Brain pericyte (primary cell): ENCODE measurements around the gene EOLA1.
"Not testable (repeated sequence)": the region's sequence is repeated elsewhere in the genome, so short reads cannot be mapped to it uniquely, and the experiment has no call there.

ENCODE experiments used
- DNase-seq: peaks from one replicate; pipeline ENCODE4 v3.0.0-alpha.2; 2012; ENCODE audit warnings: low read depth, low spot score

The EOLA1 gene

DNA sequence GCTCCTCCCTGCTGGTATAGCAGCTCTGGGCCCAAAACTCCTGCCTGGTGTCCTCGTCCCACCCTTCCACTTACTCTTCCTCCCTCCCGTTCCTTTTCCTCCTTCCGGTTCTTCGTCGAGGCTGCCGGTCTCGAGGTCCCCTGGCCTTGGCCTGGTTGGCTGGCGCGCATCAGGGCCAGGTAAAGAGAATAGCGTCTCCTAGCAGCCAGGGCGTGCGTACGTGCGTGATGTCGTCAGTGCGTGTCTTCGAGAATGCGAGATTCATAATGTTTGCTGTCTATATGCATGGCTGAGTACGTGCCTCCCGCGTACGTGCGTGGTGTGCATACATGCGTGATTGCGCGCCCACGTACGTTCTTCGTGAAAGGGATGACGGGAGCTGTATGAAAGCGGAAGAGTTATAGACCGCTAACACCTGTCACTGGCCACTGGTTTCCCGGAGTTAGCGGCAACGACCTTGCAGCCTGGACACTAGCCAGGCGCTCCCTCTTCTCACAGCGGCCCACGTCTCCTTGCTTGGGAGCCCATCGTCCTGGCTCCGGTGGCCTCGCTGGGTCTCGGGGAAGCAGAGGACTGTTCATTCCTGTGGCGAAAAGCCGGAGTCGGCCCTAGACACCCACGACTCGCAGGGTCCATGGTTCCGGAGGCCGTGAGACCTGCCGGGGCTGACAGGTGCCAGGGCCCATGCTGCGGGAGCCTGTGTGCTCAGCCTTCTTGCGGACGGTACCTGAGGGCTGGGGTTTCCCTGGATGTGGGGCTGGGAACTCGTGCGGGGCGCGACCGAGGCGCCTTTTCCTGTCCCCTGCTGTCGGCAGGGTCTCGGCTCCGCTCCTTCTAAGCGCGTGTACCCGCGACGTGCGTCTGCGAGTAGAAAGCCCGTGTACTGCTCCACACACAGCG is at the start of gene EOLA1:
Gene EOLA1, plus strand, starts transcription at position 392 of the 900 bp plus-strand sequence. CDS start 4,619 bp downstream, outside the sequence.
- peak; percentile 87 for DNase-seq

DNA sequence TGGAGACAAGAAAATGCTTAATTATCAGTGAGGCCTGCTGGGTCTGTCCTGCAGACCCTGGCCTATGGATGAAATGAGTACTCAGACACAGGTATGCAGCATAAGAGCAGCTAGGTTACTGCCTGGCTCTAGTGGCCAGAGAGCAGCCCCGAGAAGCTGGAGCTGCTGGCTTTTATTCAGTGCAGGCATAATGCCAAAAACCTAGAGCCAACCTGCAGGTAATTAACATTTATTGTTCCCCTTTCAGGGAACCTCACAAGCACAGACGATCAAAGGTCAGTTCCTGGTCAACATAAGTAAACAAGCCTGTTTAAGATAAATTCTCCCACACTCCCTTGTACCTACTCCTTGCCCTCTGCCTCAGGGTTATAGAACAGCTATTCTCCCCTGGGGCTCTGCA is 49.0 kb upstream of the EOLA1 start:
- DNase-seq: no peak

DNA sequence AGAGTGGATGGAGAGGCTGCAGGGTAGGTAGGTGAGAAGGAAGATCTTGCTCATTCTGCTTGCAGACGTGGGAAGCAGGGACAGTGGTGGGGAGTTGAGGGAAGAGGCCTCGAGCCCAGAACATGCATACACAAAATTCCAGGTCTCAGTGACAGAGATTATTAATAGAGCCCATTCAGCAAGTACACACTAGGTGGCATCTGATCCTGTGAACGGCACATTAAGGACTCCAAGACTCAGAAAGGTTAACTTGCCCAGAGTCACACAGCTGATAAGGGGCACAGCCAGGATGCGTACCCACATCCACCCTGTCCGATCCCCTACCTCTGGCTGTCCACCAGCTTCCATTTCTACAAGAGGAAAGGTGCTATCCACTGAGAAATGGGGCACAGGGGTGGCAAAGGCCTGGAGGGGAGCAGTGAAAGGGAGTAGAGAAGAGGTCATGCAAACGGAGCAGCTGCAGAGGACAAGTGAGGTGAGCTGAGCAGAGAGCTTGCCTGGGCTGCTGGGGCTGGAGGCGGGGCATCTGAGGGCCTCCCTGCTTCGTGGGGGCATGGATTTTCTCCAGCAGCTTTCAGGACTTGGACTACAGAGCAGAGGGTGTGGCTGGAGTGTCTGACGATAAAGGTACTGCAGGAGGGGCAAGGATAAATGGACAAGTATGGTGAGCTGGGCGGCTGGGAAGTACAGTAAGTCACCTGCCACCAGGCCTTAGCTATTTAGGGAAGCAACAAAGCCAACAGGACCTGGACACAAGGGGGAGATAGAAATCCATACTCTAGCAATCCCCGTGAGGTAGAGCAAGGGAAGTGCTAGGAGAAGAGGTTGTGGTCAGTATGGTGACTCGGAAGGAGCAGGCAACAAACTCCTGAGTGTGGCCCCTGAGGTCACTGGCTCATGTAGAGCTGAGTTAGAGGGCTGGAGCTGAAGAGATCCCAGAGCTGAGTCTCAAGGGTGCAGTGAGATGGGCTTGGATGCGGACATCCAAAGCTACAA is 46.9 kb upstream of the EOLA1 start:
- no peak for DNase-seq

DNA sequence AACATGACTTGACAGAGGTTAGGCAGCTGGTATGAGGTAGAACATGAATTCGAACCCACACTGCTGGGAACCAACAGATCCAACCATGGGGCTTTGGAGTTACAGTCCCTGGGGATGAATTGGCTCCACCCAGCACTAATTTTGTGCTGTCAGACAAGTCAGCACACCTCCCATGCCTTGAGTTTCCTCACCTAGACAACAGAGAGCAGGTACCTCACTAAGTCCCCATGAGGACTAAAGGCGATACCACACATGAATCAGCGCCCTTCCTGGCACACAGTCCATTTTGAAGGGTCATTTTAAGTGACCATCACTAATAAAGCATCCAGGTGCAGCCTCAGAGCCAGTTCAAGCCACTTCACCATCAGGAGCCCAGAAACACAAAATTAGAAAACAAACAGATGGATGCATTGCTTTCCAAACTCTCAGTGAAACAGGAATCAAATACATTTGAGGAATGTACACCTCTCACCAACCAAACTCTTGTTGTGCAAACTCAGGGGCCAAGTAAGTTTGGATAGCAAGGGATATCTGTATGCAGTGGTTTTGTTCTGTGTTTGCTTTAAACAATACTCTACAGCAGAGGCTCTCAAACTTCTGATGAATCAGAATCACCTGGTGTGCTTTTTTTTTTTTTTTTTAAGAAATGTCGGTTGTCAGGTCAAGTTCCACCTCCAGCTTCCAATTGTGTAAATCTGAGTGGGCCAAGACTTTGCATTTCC is 45.8 kb upstream of the EOLA1 start:
- DNase-seq: no peak

DNA sequence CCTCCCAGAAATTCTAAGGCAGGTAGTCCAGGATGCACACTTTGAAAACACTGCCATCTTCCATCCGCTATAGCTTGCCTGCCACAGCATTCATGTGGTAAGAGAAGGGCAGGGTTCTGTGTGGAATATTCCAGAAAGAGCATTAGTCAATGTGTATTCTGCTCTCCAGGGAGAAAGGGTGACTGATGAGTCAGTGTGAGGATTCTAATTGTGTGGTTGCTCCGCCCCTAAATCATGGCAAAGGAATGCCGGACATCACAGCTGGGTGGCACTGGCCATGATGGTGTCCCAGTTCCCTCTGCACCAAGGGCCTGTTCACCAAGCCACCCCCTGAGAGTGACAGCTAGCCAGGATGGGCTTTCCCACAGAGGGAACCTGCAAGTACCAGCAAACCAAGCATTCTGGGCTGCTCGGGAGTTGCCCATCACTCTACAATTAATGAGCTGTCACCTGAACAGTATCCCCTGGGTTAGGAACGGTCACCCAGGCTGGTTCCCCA is 45.2 kb upstream of the EOLA1 start:
- no peak for DNase-seq

DNA sequence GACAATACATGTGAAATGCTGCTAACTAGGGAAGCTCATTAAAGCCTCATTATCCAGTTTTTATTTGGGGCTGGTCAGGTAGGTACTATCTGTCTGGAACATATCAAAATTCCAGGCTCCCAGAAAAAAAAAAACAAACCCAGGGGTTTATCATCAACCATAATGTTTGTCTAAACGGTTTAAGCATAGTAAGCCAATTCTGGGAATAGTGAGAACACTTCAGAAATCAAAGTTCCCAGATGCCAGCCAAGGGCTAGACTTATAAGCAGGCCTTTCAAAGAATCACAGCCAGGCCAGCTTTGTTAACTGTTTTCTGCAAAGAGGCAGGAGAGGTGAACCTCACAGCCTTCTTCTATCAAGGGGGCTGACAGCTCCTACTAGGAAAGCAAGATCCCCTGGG is 43.8 kb upstream of the EOLA1 start:
- DNase-seq: no peak

DNA sequence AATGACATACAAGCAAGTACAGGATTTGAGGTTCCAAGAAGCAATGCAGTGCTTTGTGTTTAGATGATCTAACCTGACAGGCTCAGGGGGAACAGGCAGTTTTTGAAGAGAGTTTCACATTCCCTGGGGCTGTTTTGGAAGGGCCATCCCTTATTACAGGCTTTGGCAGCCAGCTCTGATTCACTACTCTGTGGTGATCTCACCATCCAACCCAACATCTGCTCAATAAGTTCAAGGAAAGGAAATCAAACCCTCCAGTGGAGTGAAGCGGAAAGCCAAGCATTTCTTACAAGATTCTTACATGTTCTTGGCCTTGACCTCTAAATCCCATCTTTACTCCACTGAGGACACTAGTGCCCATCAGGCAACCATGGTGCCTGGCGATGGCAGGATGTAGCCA is 43.2 kb upstream of the EOLA1 start:
- no peak for DNase-seq

DNA sequence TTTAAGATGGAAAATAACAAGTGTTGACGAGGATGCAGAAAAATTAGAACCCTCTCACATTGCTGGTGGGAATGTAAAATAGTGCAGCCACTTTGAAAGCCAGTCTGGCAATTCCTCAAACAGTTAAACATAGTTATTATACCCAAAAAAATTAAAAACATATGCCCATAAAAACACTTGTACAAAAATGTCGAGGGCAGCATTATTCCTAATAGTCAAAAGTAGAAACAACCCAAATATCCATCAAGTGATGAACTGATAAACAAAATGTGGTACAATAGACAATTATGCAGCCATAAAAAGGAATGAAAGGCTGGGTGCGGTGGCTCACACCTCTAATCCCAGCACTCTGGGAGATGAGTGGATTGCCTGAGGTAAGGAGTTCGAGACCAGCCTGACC is 42.0 kb upstream of the EOLA1 start:
- no peak for DNase-seq

DNA sequence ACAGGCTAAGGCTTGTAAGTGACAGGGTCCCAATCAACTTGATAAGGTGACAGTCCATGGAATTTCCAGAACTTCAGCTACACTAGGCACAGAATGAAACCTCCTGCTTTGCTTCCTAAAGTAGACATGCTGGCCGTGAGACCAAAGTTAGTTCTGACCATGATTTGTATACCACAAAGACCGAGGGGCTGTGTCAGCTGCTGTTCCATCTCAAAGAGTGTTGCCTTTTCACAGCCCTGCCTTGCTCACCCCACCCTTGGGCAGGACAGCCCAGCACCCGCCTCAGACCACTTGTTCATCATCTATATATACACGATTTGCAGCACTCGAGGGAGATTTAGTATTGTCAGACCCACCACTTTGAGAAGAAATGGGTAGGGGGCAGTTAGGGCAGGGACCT is 41.0 kb upstream of the EOLA1 start:
- no peak for DNase-seq

DNA sequence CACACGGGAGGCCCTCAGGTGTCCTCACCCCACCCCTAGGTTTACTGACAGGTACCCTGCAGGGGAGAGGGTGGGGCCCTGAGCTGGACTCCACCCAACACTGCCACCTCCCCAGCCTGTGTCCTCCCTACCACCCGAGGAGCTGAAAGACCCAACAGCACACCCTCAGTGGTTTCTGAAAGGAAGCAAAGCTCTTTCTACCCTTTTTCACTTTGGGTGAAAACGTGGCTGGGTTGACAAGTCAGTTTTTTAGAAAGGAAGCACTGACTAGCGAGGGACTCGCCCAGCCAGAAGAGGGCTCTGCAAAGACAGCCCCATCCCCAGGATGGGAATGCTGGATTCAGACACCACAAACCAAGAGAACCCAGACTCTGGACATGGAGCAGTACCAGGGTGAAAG is 37.9 kb upstream of the EOLA1 start:
- not testable (repeated sequence) for DNase-seq

DNA sequence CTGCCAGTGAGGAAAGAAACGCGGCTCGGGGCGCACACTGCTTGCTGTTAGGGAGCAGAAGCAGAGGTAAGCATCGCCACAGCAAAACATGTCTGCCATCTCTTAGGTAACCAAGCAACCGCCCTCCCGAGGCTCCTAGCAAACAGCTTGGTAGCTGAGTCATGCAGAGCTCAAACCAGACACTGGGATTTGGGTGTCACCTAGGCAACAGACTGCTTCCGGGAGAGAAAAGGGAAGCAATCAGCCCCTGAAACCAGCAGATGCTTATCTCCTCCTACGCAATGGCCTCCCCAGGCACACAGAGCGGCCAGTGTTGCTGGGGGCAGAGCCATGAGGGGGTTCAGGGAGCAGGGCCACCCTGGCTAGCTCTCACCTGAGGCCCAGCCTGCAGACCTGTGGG is 37.4 kb upstream of the EOLA1 start:
- not testable (repeated sequence) for DNase-seq

DNA sequence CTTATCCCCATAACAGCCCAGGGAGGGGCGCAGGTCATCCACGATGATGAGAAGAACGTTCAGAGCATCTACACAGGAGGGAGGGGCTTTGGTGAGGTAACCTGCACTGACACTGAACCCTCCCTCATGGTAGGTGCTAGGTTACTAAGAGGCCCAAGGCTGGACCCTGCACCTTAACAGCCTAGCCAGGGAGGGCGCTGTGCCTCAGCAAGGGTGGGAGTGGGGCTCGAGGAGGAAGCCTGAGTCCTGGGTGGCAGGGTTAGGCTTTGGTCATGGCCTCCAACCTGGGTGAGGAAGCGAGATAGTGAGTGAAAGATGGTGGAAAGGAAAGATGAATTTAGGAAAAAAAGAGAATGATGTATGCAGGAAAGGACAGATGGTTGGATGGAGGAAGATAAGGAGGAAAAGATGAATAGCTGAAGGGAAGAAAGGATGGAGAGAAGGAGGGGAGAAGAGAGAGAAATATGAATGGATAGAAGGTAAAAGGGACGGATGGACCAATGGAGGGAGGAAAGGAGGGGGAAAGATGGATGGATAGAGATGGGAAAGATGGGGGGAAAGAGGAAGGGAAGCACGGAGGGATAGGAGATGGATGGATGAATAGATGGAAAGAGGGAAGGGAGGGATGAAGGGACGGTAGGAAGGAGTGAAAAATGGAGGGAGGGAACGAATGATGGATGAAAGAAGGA is 36.4 kb upstream of the EOLA1 start:
- no peak for DNase-seq

DNA sequence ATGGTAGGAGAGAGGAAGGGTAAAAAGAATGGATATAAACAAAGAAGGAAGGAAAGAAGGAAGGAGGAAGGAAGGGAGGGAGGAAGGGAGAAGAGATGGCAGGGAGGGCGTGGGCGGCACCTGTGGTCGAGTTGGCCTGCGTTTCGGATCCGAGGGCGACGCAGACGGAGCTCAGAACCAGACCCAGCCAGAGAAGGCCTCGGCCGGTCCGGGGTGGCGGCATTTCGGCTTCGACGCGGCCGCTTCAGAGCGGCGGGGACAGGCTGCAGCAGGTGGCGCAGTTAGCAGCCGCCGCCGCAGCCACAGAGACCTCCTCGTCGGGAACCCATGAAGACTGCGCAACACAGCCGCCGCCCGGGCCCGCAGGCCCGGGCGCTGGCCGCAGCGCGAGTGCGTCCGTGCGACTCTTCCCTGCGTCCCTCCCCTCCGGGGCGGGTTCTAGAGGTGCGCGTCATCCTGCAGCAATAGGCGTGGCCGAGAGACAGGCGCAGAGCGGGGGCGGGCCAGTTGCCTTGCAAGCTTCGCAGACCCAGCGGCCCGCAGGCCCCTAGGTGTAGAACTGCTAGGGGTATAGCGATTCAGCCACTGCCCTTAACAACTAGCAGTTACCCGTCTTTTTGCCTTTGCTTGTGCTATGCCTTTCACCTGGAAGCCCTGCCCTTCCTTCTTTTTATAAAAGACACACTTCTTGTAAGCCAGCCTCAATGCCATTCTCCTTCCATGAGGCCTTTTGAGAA is 35.7 kb upstream of the EOLA1 start, which contains the start of gene IDS:
Gene IDS, minus strand, starts transcription at position 392 of the 737 bp plus-strand sequence. Its CDS starts 169 bp downstream, at position 223.
- peak; percentile 39 for DNase-seq

DNA sequence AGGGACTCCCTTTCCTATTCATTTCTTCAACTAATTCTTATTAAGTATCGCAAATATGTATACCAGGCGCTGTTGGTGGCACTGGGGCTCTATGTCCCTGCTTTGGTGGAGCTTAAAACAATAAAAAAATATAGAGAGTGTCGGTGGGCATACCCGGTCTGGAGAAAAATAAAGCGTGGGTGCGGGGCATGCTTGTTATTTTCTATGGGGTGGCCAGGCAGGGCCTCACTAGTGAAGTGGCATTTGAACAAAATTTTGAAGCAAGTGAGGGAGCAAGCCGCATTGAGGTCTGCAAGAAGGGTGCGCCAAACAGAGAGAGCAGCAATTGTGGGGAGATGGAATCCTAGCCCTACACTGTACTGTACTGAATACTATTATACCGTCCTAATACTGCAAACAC is 35.1 kb upstream of the EOLA1 start:
- no peak for DNase-seq

DNA sequence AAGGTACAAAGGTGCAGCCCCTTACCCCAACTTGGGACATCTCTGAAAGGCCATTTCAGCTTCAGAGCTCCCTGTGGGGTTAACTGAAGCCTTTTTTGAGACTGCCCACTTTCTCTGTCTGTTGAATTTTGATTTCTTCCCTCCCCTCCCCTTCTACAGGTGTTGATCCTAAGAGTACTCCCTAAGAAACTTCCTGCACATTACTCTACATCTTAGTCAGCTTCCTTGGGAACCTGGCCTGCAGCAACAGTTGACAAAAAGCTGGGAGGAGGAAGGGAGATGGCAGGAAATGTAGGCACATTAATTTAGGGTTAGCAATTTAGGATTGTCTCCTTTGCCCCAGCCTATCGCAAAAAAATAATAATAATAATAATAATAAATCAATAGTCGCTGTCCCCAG is 34.5 kb upstream of the EOLA1 start:
- DNase-seq: no peak

DNA sequence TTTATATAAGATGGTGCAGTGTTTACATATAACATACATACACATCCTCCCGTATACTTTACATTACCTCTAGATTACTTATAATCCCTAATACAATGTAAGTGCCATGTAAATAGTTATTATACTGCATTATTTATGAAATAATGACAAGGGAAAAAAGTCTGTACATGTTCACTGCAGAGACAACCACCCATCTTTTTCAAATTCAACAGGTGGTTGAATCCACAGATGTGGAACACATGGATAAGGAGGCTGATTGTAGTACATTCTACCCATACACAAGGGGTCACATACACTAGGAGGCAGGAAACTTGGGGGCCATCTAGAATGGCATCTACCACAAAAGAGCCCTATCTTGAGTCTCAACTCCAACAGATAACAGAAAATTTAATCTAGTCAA is 32.3 kb upstream of the EOLA1 start:
- no peak for DNase-seq

DNA sequence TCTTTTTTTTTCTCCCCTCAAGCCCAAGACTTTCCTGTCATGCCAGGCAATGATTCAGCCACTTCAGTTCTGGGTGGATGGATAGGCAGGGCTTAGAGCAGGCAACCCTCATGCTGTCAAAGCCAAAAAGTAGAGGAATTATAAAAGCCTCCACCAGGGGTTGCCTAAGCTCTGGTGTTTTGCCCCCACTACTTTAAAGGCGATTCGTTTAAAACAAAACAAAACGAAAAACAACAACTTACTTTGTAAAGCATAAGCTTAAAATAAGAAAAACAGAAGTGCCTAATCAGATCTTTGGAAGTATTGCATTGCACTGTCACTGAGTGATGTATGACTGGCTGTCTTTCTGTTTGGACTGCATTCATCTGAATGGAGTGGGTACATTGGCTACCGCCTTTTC is 30.4 kb upstream of the EOLA1 start:
- no peak for DNase-seq

DNA sequence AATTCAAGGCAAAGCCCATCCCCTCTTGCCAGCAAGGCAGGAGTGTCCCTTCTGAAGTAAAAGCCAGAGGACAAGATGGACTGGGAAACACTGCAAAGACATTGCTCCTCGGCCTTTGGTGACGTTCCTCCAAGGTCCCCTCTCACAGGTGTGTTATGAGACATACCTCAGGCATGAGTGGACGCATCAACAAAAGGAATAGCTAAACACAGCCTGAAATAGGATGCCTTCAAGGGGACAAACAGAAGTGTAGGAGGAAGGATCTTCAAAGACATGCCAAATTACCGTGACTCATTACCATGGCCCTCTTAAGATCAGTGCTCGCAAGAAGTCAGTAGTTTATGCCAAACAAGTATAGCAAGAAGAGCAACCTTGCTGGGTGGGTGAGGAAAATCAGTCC is 29.7 kb upstream of the EOLA1 start:
- no peak for DNase-seq

DNA sequence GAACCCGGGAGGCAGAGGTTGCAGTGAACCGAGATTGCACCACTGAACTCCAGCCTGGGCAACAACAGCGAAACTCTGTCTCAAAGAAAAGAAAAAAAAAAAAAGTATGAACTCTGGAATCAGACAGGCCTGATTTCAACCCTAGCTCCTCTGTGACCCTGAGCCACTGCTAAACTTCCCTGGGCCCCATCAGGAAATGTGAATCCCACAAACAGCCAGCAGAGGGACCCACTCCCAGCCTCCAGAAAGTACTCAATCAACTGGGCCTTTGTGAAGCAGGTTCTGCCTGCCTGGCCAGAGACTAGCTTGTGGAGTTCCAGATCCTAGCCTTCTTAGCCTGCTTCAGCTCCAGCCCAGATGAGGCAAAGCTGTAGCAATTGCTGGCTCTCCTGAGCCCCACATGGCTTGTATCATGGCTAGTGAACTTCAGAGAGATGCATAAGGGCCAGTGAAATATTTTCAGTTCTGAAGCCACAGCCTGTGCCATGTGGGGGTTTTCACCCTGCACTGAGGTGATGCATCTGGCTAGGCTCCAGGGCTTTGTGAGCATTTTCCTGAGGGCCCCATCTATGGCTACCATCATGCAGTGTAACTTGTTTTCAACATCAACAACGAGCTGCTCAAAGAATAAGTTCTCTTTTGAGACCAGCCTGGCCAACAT is 28.5 kb upstream of the EOLA1 start:
- DNase-seq: no peak
